ENCODE results near the gene PSMD11. TPM values are rescaled to one million over a fixed set of nuclear protein-coding genes. Genes with fewer than 3 reads are reported as not detected.

Gene PSMD11
- total RNA-seq, 1 donor from 2014 or later = 69.8 TPM

Other genes starting within 250 kb of the PSMD11 start
- gene RHBDL3, start 178.7 kb upstream of the PSMD11 start, total RNA-seq = under 0.01 TPM in 1 of 2 replicates, not detected in the other
- gene C17orf75, start 102.3 kb upstream of the PSMD11 start, total RNA-seq = 27.5 and 30.6 TPM in 2 replicates
- gene ZNF207, start 94.4 kb upstream of the PSMD11 start, total RNA-seq = 43.2 and 52.0 TPM in 2 replicates
- 1.3 and 2.2 TPM in 2 replicates for gene CDK5R1, start 42.5 kb downstream of the PSMD11 start, total RNA-seq